Peyer's patch (tissue), 4 donors: Measurements from ENCODE around the gene ZFHX2. TPM values are rescaled to one million over a fixed set of nuclear protein-coding genes. Genes with fewer than 3 reads are reported as not detected.

Source experiments
- DNase-seq, 3 donors: peaks; one replicate each; pipeline ENCODE4 v3.0.0-alpha.2; 2017 to 2019
- H3K27ac ChIP-seq, 4 donors: fragments of 200-600 bp; sonication (generic); one replicate each; pipeline ENCODE4 v1.5.1; 2016 to 2019
- H3K27me3 ChIP-seq, 2 donors: fragments of 200-600 bp; sonication (generic); one replicate each; pipeline ENCODE4 v1.5.1; 2019
- H3K36me3 ChIP-seq, 3 donors: fragments of 200-600 bp; sonication (generic); one replicate each; pipeline ENCODE4 v1.5.1; 2016 to 2019
- H3K4me1 ChIP-seq, 4 donors: fragments of 200-600 bp; sonication (generic); one replicate each; pipeline ENCODE4 v1.5.1; 2016 to 2019
- H3K4me3 ChIP-seq, 4 donors: fragments of 200-600 bp; sonication (generic); 1 replicate in 3 of 4; 2 replicates in 1 of 4; pipeline ENCODE4 v1.5.1; 2016 to 2019; ENCODE audit warnings: mild to moderate bottlenecking in 1 of 4
- H3K9me3 ChIP-seq, 4 donors: fragments of 200-600 bp; sonication (generic); one replicate each; pipeline ENCODE4 v1.5.1; 2016 to 2019; ENCODE audit warnings: mild to moderate bottlenecking in 1 of 4
- CTCF ChIP-seq, 6 experiments: fragments of 450-650 bp in 4 of 6; fragments of 200-600 bp in 2 of 6; sonication (generic) in 1 of 6; IDR thresholded peaks; one replicate each; pipeline ENCODE4 v1.5.1; 2017 to 2019; ENCODE audit warnings: antibody characterized with exemption in 6 of 6, mild to moderate bottlenecking in 3 of 6, moderate library complexity in 1 of 6
- POLR2A ChIP-seq, 2 donors: fragments of 450-650 bp; IDR thresholded peaks; one replicate each; pipeline ENCODE4 v1.5.1; 2017; ENCODE audit warnings: antibody characterized with exemption in 2 of 2, mild to moderate bottlenecking in 2 of 2, moderate library complexity in 2 of 2
- total RNA-seq, 4 donors: library from RNA; depleted of rRNA; stranded (reverse); fragments of >200 nt; gene quantifications; one replicate each; pipeline ENCODE4 v1.1.0, GENCODE V29; 2016

ZFHX2 gene
- total RNA-seq, 4 donors from 2014 or later = 0.53 to 7.4 (median 1.0) TPM

GRCh38 chr14:23579739-23580138, 28.2 kb upstream of the ZFHX2 start:
- TF ChIP-seq POLR2A (IDR thresholded peaks at IDR 0.05) (no peak), CTCF (IDR thresholded peaks at IDR 0.05) (no peak)
- Histone ChIP-seq H3K27me3 (peaks cover 0 to 28% of the 10 kb centered on the region in 2 donors), H3K4me1 (peaks cover 0 to 21% (median 13%) of the 10 kb centered on the region in 4 donors), H3K4me3 (no peak overlapping the region), H3K27ac (no peak overlapping the region), H3K9me3 (no peaks in the 10 kb centered on the region), H3K36me3 (no peaks in the 10 kb centered on the region)
- DNase-seq = no peak

DNA sequence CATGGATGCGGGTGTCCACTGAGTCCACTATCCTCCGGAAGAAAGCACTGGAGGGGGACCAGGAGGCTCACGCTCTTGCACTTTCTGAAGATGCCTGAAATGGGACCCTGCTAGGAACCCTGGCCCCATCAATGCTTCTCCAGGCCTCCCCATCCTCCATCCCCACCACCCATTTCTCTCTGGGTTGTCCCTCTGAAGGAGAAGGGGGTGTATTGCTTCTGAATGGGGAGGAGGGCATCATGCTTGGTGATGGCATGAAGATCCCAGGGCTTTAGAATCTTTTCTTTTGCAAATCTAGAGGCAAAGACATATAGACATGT, 27.7 kb upstream of the ZFHX2 start:
- Histone ChIP-seq H3K4me1 (peaks cover 0 to 21% (median 13%) of the 10 kb centered on the region in 4 donors), H3K27me3 (peaks cover 0 to 28% of the 10 kb centered on the region in 2 donors), H3K4me3 (no peak overlapping the region), H3K27ac (no peak overlapping the region), H3K9me3 (no peaks in the 10 kb centered on the region), H3K36me3 (no peaks in the 10 kb centered on the region)
- no peak for TF ChIP-seq POLR2A (IDR thresholded peaks at IDR 0.05)
- TF ChIP-seq CTCF (IDR thresholded peaks at IDR 0.05) = no peak
- no peak for DNase-seq

- no peak within 1 kb of the TSS for H3K27ac ChIP-seq
- no peaks in the 10 kb centered on the region for H3K36me3 ChIP-seq
- no peak for TF ChIP-seq CTCF (IDR thresholded peaks at IDR 0.05)
- TF ChIP-seq POLR2A (IDR thresholded peaks at IDR 0.05) = no peak
- peaks cover 0 to 21% (median 13%) of the 10 kb centered on the region in 4 donors for H3K4me1 ChIP-seq
- peak within 1 kb of the TSS in 2 of 4 donors; percentile 35 to 39 for H3K4me3 ChIP-seq
- peaks cover 0 to 28% of the 10 kb centered on the region in 2 donors for H3K27me3 ChIP-seq
- H3K9me3 ChIP-seq = no peaks in the 10 kb centered on the region
- no peak for DNase-seq
Measured at GRCh38 chr14:23578560-23579310, 27.2 kb upstream of the ZFHX2 start, which contains the start of gene JPH4. TSS of gene JPH4 (minus strand) at chr14:23578790. CDS start at chr14:23577453, 1,337 bp downstream.

- Histone ChIP-seq H3K27me3 (peaks cover 0 to 28% of the 10 kb centered on the region in 2 donors), H3K9me3 (no peaks in the 10 kb centered on the region), H3K27ac (no peak overlapping the region), H3K36me3 (no peaks in the 10 kb centered on the region), H3K4me1 (peaks cover 0 to 21% (median 13%) of the 10 kb centered on the region in 4 donors), H3K4me3 (peak overlapping the region in 2 of 4 donors; percentile 35 to 39)
- no peak for DNase-seq
- TF ChIP-seq CTCF (IDR thresholded peaks at IDR 0.05) = no peak
- no peak for TF ChIP-seq POLR2A (IDR thresholded peaks at IDR 0.05)
Measured at GRCh38 chr14:23577710-23578392, 26.3 kb upstream of the ZFHX2 start.

DNA sequence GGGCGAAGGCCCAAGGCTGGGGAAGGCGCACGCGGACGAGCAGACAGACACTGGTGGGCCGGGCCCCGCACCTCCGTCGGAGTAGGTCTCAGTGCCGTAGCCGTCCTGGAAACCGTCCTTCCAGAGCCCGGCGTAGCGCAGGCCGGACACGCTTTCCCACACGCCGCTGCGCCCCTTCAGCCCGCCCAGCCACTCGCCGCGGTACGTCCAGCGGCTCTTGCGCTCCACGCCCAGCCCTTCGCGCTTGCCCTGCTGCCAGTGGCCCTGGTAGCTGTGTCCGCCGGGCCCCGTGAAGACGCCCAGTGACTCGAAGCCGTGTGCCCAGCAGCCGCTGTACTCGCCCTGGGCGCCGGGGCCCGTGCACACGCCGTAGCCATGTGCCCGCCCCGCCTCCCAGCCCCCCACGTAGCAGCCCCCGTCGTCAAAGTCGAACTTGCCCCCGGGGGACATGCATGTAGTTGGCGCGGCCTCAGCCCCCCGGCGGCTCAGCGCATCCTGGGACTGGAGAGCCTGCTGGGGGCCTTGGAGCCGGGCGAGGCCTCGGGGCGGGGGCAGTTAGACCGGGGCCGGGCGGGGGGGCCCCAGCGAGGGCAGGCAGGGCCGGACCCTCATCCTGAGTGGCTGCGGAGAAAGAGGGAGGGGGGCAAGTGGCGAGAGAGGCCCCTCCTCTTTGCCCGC, 25.6 kb upstream of the ZFHX2 start:
- no peaks in the 10 kb centered on the region for H3K9me3 ChIP-seq
- H3K4me1 ChIP-seq = peaks cover 0 to 21% (median 13%) of the 10 kb centered on the region in 4 donors
- peak overlapping the region; percentile 5 to 39 (median 26) for H3K4me3 ChIP-seq
- TF ChIP-seq POLR2A (IDR thresholded peaks at IDR 0.05) (no peak), CTCF (IDR thresholded peaks at IDR 0.05) (no peak)
- H3K36me3 ChIP-seq = no peaks in the 10 kb centered on the region
- H3K27me3 ChIP-seq = peaks cover 0 to 28% of the 10 kb centered on the region in 2 donors
- DNase-seq = no peak
- no peak overlapping the region for H3K27ac ChIP-seq
